Measurements from ENCODE around the gene STK35. TPM values are rescaled to one million over a fixed set of nuclear protein-coding genes. Genes with fewer than 3 reads are reported as not detected.

The STK35 gene
- total and polyA plus RNA-seq, 2 experiments from 2014 or later = 14.2 to 22.9 TPM

DNA sequence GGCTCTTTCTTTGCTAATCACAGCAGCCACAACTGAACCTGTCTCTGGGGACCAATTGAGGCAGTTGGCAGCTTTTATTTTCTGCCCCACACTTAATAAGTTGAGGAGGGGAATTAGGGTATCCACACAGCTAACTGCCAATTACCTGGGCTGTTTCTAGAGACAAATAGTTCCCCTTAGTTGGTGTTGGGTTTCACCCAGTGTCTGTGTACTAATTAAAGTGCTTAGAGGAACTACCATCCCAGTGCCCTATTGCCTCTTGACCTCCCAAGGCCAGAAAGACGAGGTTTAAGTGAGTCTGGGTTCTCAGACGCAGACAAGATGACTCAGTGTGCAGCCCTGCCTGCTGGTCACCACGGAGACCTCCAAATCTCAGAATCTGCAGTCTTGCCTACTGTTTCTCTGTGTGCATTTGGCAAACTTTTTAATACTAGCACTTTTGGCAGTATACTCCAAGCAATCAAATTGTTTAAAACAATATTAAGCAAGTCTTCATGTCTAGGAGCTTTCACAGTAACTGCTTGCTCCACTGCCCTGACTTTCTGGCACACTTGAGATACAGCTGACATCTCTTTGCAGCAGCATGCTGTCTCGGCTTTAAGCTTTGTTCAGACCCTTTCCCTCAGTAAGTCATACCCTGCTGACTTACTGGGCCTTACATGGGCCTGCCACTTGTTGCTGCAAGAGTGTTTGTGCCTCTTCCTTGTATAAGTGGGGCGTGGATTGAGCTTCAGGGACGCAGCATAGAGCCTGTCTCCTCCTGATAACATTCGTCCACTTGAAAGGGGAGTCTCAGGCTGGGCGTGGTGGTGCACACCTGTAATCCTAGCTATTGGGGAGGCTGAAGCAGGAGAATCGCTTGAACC lies 31.9 kb downstream of the STK35 start:
- Histone ChIP-seq H3K9me2 (replicated peaks; ENCODE audit: insufficient read depth) (no peaks in the 10 kb centered on the region), H3K27me3 (no peaks in the 10 kb centered on the region), H4K20me1 (ENCODE audit: insufficient read depth, poor library complexity, severe bottlenecking) (peaks cover 96% of the 10 kb centered on the region), H3K4me2 (no peak overlapping the region), H3K9me3 (ENCODE audit: low read depth) (no peaks in the 10 kb centered on the region), H3K4me3 (no peak overlapping the region), H3K79me2 (peaks cover 94% of the 10 kb centered on the region), H3K4me1 (ENCODE audit: insufficient read depth) (peaks cover 11% of the 10 kb centered on the region), H3K36me3 (replicated peaks; ENCODE audit: insufficient read depth, low read depth) (no peaks in the 10 kb centered on the region), H2AFZ (no peak overlapping the region), H3K27ac (no peak overlapping the region)
- TF ChIP-seq, protein P1, sequence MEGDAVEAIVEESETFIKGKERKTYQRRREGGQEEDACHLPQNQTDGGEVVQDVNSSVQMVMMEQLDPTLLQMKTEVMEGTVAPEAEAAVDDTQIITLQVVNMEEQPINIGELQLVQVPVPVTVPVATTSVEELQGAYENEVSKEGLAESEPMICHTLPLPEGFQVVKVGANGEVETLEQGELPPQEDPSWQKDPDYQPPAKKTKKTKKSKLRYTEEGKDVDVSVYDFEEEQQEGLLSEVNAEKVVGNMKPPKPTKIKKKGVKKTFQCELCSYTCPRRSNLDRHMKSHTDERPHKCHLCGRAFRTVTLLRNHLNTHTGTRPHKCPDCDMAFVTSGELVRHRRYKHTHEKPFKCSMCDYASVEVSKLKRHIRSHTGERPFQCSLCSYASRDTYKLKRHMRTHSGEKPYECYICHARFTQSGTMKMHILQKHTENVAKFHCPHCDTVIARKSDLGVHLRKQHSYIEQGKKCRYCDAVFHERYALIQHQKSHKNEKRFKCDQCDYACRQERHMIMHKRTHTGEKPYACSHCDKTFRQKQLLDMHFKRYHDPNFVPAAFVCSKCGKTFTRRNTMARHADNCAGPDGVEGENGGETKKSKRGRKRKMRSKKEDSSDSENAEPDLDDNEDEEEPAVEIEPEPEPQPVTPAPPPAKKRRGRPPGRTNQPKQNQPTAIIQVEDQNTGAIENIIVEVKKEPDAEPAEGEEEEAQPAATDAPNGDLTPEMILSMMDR (IDR thresholded peaks at IDR 0.05; ENCODE audit: poor library complexity) = no peak
- TF ChIP-seq EZH2 (IDR thresholded peaks at IDR 0.05; ENCODE audit: borderline replicate concordance) (no peak), EZH2phosphoT487 (IDR thresholded peaks at IDR 0.05; ENCODE audit: low read depth, severe bottlenecking, unreplicated experiment) (no peak)
- WGBS (ENCODE audit: low lambda C conversion rate, missing lambda C conversion rate) = 71% methylated on average over 9 of the region's 9 CpGs
- DNase-seq (ENCODE audit: low spot score) = peak; percentile 32

DNA sequence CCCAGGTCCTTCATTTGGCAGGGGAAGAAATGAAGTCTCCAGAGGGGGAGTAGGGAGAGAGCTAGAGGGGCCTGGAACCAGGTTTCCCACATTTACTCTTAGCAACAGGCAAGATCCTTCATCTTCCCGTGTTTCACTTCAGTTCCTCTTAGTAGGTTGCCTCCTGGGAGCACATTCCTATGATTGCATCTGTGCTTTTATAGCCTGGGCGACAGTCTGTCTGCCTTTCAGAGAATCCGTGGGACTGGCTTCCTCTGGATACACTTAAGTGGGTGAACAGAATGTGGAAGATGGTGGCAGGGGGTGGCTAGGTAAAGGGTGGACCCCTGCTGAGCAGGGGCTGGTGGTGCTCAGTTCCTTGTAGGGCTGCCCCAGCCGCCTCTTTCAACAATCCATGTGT lies 33.4 kb downstream of the STK35 start:
- no peak overlapping the region for H2AFZ ChIP-seq
- no peaks in the 10 kb centered on the region for H3K9me2 ChIP-seq (replicated peaks; ENCODE audit: insufficient read depth)
- H3K27me3 ChIP-seq = no peaks in the 10 kb centered on the region
- H3K4me2 ChIP-seq = no peak overlapping the region
- no peak for DNase-seq (ENCODE audit: low spot score)
- no peak for TF ChIP-seq EZH2phosphoT487 (IDR thresholded peaks at IDR 0.05; ENCODE audit: low read depth, severe bottlenecking, unreplicated experiment)
- no peak for TF ChIP-seq EZH2 (IDR thresholded peaks at IDR 0.05; ENCODE audit: borderline replicate concordance)
- TF ChIP-seq, protein P1 (IDR thresholded peaks at IDR 0.05; ENCODE audit: poor library complexity) = no peak
- peaks cover 11% of the 10 kb centered on the region for H3K4me1 ChIP-seq (ENCODE audit: insufficient read depth)
- H3K9me3 ChIP-seq (ENCODE audit: low read depth) = no peaks in the 10 kb centered on the region
- H3K27ac ChIP-seq = no peak overlapping the region
- H3K79me2 ChIP-seq = peaks cover 94% of the 10 kb centered on the region
- no peak overlapping the region for H3K4me3 ChIP-seq
- no peaks in the 10 kb centered on the region for H3K36me3 ChIP-seq (replicated peaks; ENCODE audit: insufficient read depth, low read depth)
- WGBS (ENCODE audit: low lambda C conversion rate, missing lambda C conversion rate) = 76% methylated on average over 4 of the region's 4 CpGs
- peaks cover 94% of the 10 kb centered on the region for H4K20me1 ChIP-seq (ENCODE audit: insufficient read depth, poor library complexity, severe bottlenecking)

DNA sequence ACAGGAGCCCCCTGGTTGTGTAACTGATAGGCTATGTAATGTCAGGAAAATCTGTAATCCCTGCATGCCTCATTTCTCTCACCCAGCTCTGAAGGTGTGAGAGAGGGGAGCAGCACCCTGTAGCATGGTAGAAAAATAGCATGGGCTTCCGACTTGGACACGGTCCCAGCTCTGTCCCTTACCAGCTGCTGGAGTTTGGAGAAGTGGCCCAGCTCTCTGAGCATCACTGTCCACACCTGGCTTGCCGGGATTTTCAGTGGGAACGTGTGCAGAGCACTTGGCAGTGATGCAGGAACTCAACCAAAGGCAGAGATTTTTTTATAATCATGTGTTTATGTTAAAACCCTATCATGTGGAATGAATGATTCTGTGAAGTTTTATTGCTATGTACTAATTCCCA lies 34.6 kb downstream of the STK35 start:
- no peak overlapping the region for H2AFZ ChIP-seq
- no peak for TF ChIP-seq EZH2 (IDR thresholded peaks at IDR 0.05; ENCODE audit: borderline replicate concordance)
- TF ChIP-seq EZH2phosphoT487 (IDR thresholded peaks at IDR 0.05; ENCODE audit: low read depth, severe bottlenecking, unreplicated experiment) = no peak
- TF ChIP-seq, protein P1 (IDR thresholded peaks at IDR 0.05; ENCODE audit: poor library complexity) = no peak
- no peaks in the 10 kb centered on the region for H3K36me3 ChIP-seq (replicated peaks; ENCODE audit: insufficient read depth, low read depth)
- peaks cover 94% of the 10 kb centered on the region for H3K79me2 ChIP-seq
- no peak overlapping the region for H3K4me2 ChIP-seq
- H3K27me3 ChIP-seq = no peaks in the 10 kb centered on the region
- H4K20me1 ChIP-seq (ENCODE audit: insufficient read depth, poor library complexity, severe bottlenecking) = peaks cover 95% of the 10 kb centered on the region
- peaks cover 11% of the 10 kb centered on the region for H3K4me1 ChIP-seq (ENCODE audit: insufficient read depth)
- DNase-seq (ENCODE audit: low spot score) = no peak
- 94% methylated on average over 4 of the region's 4 CpGs for WGBS (ENCODE audit: low lambda C conversion rate, missing lambda C conversion rate)
- no peaks in the 10 kb centered on the region for H3K9me2 ChIP-seq (replicated peaks; ENCODE audit: insufficient read depth)
- no peak overlapping the region for H3K27ac ChIP-seq
- H3K4me3 ChIP-seq = no peak overlapping the region
- no peaks in the 10 kb centered on the region for H3K9me3 ChIP-seq (ENCODE audit: low read depth)
